Duodenal mucosa (tissue), 2 donors: Measurements from ENCODE around the gene CFAP20DC.

ENCODE experiments used
- H3K27ac ChIP-seq: one replicate; pipeline ENCODE4 v1.7.0; 2013; ENCODE audit warnings: low read depth, low read length
- H3K27me3 ChIP-seq, 2 donors: one replicate each; pipeline ENCODE4 v1.7.0; 2013; ENCODE audit warnings: low read length in 2 of 2, control low read depth in 1 of 2; ENCODE audit not compliant: insufficient read depth in 2 of 2, control insufficient read depth in 1 of 2
- H3K36me3 ChIP-seq, 2 donors: one replicate each; pipeline ENCODE4 v1.7.0; 2013; ENCODE audit warnings: low read length in 2 of 2, control low read depth in 1 of 2; ENCODE audit not compliant: insufficient read depth in 2 of 2, control insufficient read depth in 1 of 2
- H3K4me1 ChIP-seq, 2 donors: one replicate each; pipeline ENCODE4 v1.7.0; 2013; ENCODE audit warnings: low read length in 2 of 2, control low read depth in 1 of 2; ENCODE audit not compliant: insufficient read depth in 2 of 2, control insufficient read depth in 1 of 2
- H3K4me3 ChIP-seq, 2 donors: one replicate each; pipeline ENCODE4 v1.7.0; 2013; ENCODE audit warnings: low read length in 2 of 2, low read depth in 1 of 2
- H3K9ac ChIP-seq, 2 donors: one replicate each; pipeline ENCODE4 v1.7.0; 2013; ENCODE audit warnings: low read length in 2 of 2, low read depth in 1 of 2
- H3K9me3 ChIP-seq, 2 donors: one replicate each; pipeline ENCODE4 v1.7.0; 2013; ENCODE audit warnings: low read length in 2 of 2, control low read depth in 1 of 2; ENCODE audit not compliant: control insufficient read depth in 1 of 2

Gene CFAP20DC

GRCh38 chr3:58998476-58999117, 51.2 kb downstream of the CFAP20DC start:
- Histone ChIP-seq H3K27ac (no peak overlapping the region), H3K27me3 (no peaks in the 10 kb centered on the region), H3K4me1 (no peaks in the 10 kb centered on the region), H3K9me3 (no peaks in the 10 kb centered on the region), H3K4me3 (no peak overlapping the region), H3K9ac (no peak overlapping the region), H3K36me3 (no peaks in the 10 kb centered on the region)

- Histone ChIP-seq H3K27ac (no peak overlapping the region), H3K4me1 (no peaks in the 10 kb centered on the region), H3K27me3 (no peaks in the 10 kb centered on the region), H3K9ac (no peak overlapping the region), H3K9me3 (no peaks in the 10 kb centered on the region), H3K4me3 (no peak overlapping the region), H3K36me3 (no peaks in the 10 kb centered on the region)
These were observed 53.1 kb downstream of the CFAP20DC start for GRCh38 chr3:58996730-58997129.

- H3K4me1 ChIP-seq: no peaks in the 10 kb centered on the region
- no peak overlapping the region for H3K9ac ChIP-seq
- H3K36me3 ChIP-seq: no peaks in the 10 kb centered on the region
These were observed 55.0 kb downstream of the CFAP20DC start for GRCh38 chr3:58994746-58995330.

GRCh38 chr3:58993547-58993946, 56.3 kb downstream of the CFAP20DC start:
- Histone ChIP-seq H3K4me1 (no peaks in the 10 kb centered on the region), H3K27ac (no peak overlapping the region), H3K4me3 (no peak overlapping the region), H3K36me3 (no peaks in the 10 kb centered on the region), H3K9me3 (no peaks in the 10 kb centered on the region), H3K27me3 (no peaks in the 10 kb centered on the region), H3K9ac (no peak overlapping the region)

More at GRCh38 chr3:58994746-58995330, 55.0 kb downstream of the CFAP20DC start:
- Histone ChIP-seq H3K27me3 (no peaks in the 10 kb centered on the region), H3K27ac (no peak overlapping the region), H3K9me3 (no peaks in the 10 kb centered on the region), H3K4me3 (no peak overlapping the region)

GRCh38 chr3:58991623-58992022, 58.2 kb downstream of the CFAP20DC start:
- Histone ChIP-seq H3K9me3 (no peaks in the 10 kb centered on the region), H3K4me3 (no peak overlapping the region), H3K36me3 (no peaks in the 10 kb centered on the region), H3K4me1 (no peaks in the 10 kb centered on the region), H3K27me3 (no peaks in the 10 kb centered on the region), H3K9ac (no peak overlapping the region), H3K27ac (no peak overlapping the region)

GRCh38 chr3:58991026-58991425, 58.8 kb downstream of the CFAP20DC start:
- Histone ChIP-seq H3K27ac (no peak overlapping the region), H3K4me3 (no peak overlapping the region), H3K27me3 (no peaks in the 10 kb centered on the region), H3K9me3 (no peaks in the 10 kb centered on the region), H3K9ac (no peak overlapping the region), H3K4me1 (no peaks in the 10 kb centered on the region), H3K36me3 (no peaks in the 10 kb centered on the region)

GRCh38 chr3:58989955-58990354, 59.9 kb downstream of the CFAP20DC start:
- no peak overlapping the region for H3K4me3 ChIP-seq
- H3K9me3 ChIP-seq: no peaks in the 10 kb centered on the region
- no peaks in the 10 kb centered on the region for H3K4me1 ChIP-seq
- no peaks in the 10 kb centered on the region for H3K36me3 ChIP-seq
- no peak overlapping the region for H3K9ac ChIP-seq
- no peak overlapping the region for H3K27ac ChIP-seq
- H3K27me3 ChIP-seq: no peaks in the 10 kb centered on the region

- Histone ChIP-seq H3K27me3 (no peaks in the 10 kb centered on the region), H3K27ac (no peak overlapping the region), H3K9ac (no peak overlapping the region), H3K4me1 (no peaks in the 10 kb centered on the region), H3K36me3 (no peaks in the 10 kb centered on the region), H3K9me3 (no peaks in the 10 kb centered on the region), H3K4me3 (no peak overlapping the region)
These were observed 60.7 kb downstream of the CFAP20DC start for GRCh38 chr3:58989163-58989562.

GRCh38 chr3:58988041-58988440, 61.8 kb downstream of the CFAP20DC start:
- H3K27ac ChIP-seq: no peak overlapping the region
- no peaks in the 10 kb centered on the region for H3K4me1 ChIP-seq
- no peaks in the 10 kb centered on the region for H3K9me3 ChIP-seq
- H3K27me3 ChIP-seq: no peaks in the 10 kb centered on the region
- H3K9ac ChIP-seq: no peak overlapping the region
- no peaks in the 10 kb centered on the region for H3K36me3 ChIP-seq
- no peak overlapping the region for H3K4me3 ChIP-seq

GRCh38 chr3:58986654-58987053, 63.2 kb downstream of the CFAP20DC start:
- H3K27me3 ChIP-seq: no peaks in the 10 kb centered on the region
- H3K9ac ChIP-seq: no peak overlapping the region
- no peaks in the 10 kb centered on the region for H3K4me1 ChIP-seq
- no peak overlapping the region for H3K4me3 ChIP-seq
- no peak overlapping the region for H3K27ac ChIP-seq
- no peaks in the 10 kb centered on the region for H3K9me3 ChIP-seq
- H3K36me3 ChIP-seq: no peaks in the 10 kb centered on the region
